Parathyroid adenoma (tissue), 2 donors: ENCODE measurements around the gene NFILZ.
"Not testable (repeated sequence)": the region's sequence is repeated elsewhere in the genome, so short reads cannot be mapped to it uniquely, and the experiment has no call there.

Source experiments
- H2AFZ ChIP-seq: fragments of 300-600 bp; sonication (generic); one replicate; pipeline ENCODE4 v1.7.0; 2017; ENCODE audit warnings: antibody characterized with exemption, mild to moderate bottlenecking
- H3K27ac ChIP-seq: fragments of 300-600 bp; sonication (generic); one replicate; pipeline ENCODE4 v1.7.0; 2017
- H3K27me3 ChIP-seq: fragments of 300-600 bp; sonication (generic); one replicate; pipeline ENCODE4 v1.7.0; 2017; ENCODE audit warnings: low read length; ENCODE audit not compliant: control insufficient read depth, insufficient read depth
- H3K36me3 ChIP-seq: fragments of 300-600 bp; sonication (generic); one replicate; pipeline ENCODE4 v1.7.0; 2017; ENCODE audit warnings: low read length; ENCODE audit not compliant: control insufficient read depth, insufficient read depth
- H3K4me1 ChIP-seq: fragments of 300-600 bp; sonication (generic); one replicate; pipeline ENCODE4 v1.7.0; 2017; ENCODE audit warnings: control low read depth
- H3K4me2 ChIP-seq: fragments of 300-600 bp; sonication (generic); one replicate; pipeline ENCODE4 v1.7.0; 2017; ENCODE audit warnings: low read length
- H3K4me3 ChIP-seq: fragments of 300-600 bp; sonication (generic); one replicate; pipeline ENCODE4 v1.7.0; 2017; ENCODE audit warnings: low read depth, low read length
- H3K79me2 ChIP-seq: fragments of 300-600 bp; sonication (generic); one replicate; pipeline ENCODE4 v1.7.0; 2017; ENCODE audit warnings: control low read depth
- H3K9ac ChIP-seq: fragments of 300-600 bp; sonication (generic); one replicate; pipeline ENCODE4 v1.7.0; 2017; ENCODE audit warnings: mild to moderate bottlenecking
- H3K9me3 ChIP-seq: fragments of 300-600 bp; sonication (generic); one replicate; pipeline ENCODE4 v1.7.0; 2017; ENCODE audit warnings: low read length; ENCODE audit not compliant: control insufficient read depth
- TF ChIP-seq, protein P1 (sequence below): fragments of 300-600 bp; sonication (generic); IDR thresholded peaks from one replicate; pipeline ENCODE4 v1.7.0; 2017; ENCODE audit warnings: antibody characterized with exemption, mild to moderate bottlenecking
- donor health status: primary hyperparathyroidism.

The NFILZ gene

DNA sequence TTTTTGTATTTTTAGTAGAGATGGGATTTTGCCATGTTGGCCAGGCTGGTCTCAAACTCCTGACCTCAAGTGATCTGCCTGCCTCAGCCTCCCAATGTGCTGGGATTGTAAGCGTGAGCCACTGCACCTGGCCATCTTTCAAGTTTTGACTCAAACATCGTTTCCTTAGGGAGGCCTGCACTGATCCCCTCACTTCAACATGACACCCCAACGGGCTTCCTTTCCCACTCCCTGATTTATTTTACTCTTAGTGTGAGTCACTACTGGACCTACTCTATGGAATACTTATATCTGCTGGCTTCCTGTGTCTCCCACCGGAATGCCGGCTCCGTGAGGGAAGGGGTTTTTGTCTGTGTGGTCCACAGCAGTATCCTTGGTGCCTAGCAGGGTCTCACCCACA is 15.4 kb upstream of the NFILZ start:
- Histone ChIP-seq H3K79me2 (no peaks in the 10 kb centered on the region), H3K4me3 (no peak overlapping the region), H3K9ac (no peak overlapping the region), H3K36me3 (no peaks in the 10 kb centered on the region), H3K27me3 (no peaks in the 10 kb centered on the region), H3K27ac (no peak overlapping the region), H2AFZ (no peak overlapping the region), H3K9me3 (no peaks in the 10 kb centered on the region), H3K4me1 (no peaks in the 10 kb centered on the region), H3K4me2 (no peak overlapping the region)
- TF ChIP-seq, protein P1, sequence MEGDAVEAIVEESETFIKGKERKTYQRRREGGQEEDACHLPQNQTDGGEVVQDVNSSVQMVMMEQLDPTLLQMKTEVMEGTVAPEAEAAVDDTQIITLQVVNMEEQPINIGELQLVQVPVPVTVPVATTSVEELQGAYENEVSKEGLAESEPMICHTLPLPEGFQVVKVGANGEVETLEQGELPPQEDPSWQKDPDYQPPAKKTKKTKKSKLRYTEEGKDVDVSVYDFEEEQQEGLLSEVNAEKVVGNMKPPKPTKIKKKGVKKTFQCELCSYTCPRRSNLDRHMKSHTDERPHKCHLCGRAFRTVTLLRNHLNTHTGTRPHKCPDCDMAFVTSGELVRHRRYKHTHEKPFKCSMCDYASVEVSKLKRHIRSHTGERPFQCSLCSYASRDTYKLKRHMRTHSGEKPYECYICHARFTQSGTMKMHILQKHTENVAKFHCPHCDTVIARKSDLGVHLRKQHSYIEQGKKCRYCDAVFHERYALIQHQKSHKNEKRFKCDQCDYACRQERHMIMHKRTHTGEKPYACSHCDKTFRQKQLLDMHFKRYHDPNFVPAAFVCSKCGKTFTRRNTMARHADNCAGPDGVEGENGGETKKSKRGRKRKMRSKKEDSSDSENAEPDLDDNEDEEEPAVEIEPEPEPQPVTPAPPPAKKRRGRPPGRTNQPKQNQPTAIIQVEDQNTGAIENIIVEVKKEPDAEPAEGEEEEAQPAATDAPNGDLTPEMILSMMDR: no peak

DNA sequence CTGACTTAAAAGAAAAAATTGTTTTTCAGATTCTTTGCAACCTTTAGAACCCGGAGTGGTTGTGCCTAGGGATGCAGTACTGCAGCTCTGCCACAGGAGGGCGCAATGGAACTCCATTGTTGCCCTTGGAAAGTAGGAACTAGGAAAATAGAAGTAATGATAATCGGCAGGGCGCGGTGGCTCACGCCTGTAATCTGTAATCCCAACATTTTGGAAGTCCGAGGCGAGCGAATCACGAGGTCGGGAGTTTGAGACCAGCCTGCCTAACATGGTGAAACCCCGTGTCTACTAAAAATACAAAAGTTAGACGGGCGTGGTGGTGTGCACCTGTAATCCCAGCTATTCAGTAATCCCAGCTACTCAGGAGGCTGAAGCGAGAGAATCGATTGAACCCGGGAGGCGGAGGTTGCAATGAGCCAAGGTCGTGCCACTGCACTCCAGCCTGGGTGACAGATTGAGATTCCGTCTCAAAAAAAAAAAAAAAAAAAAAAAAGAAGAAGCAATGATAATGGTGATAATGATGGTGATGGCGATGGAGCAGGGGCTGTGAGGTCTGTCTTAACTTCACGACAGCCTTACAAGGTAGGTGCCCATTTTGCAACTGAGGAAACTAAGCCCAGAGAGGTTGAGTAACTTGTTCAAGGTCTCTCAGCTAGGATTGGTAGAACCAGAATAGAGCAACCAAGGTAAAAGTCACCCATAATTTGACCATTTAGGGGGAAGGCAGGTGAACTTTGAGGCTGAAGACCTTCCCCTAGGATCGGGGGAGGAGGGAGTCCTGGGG is 14.4 kb upstream of the NFILZ start:
- H3K9me3 ChIP-seq: no peaks in the 10 kb centered on the region
- no peaks in the 10 kb centered on the region for H3K4me1 ChIP-seq
- H3K4me3 ChIP-seq: no peak overlapping the region
- no peak overlapping the region for H2AFZ ChIP-seq
- TF ChIP-seq, protein P1: peak; percentile 72
- no peak overlapping the region for H3K9ac ChIP-seq
- no peak overlapping the region for H3K4me2 ChIP-seq
- no peak overlapping the region for H3K27ac ChIP-seq
- no peaks in the 10 kb centered on the region for H3K79me2 ChIP-seq
- H3K27me3 ChIP-seq: no peaks in the 10 kb centered on the region
- H3K36me3 ChIP-seq: no peaks in the 10 kb centered on the region

DNA sequence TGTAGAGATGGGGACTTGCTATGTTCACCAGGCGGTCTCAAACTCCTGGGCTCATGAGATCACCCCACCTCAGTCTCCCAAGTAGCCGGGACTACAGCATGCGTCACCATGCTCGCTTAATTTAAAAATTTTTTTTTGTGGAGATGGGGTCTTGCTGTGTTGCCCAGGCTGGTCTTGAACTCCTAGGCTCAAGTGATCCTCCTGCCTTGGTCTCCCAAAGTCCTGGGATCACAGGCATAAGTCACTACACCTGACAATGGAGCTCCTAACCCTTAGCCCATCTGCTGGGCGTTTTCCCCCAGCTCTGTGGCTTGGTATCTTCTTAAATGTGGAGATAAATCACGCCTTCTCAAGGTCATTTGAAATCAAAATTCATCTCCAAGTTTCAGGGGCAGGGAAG is 13.6 kb upstream of the NFILZ start:
- no peak overlapping the region for H3K4me2 ChIP-seq
- H2AFZ ChIP-seq: no peak overlapping the region
- H3K79me2 ChIP-seq: no peaks in the 10 kb centered on the region
- H3K4me3 ChIP-seq: no peak overlapping the region
- no peak overlapping the region for H3K27ac ChIP-seq
- TF ChIP-seq, protein P1: no peak
- H3K27me3 ChIP-seq: no peaks in the 10 kb centered on the region
- H3K36me3 ChIP-seq: no peaks in the 10 kb centered on the region
- no peaks in the 10 kb centered on the region for H3K4me1 ChIP-seq
- H3K9me3 ChIP-seq: no peaks in the 10 kb centered on the region
- H3K9ac ChIP-seq: no peak overlapping the region

DNA sequence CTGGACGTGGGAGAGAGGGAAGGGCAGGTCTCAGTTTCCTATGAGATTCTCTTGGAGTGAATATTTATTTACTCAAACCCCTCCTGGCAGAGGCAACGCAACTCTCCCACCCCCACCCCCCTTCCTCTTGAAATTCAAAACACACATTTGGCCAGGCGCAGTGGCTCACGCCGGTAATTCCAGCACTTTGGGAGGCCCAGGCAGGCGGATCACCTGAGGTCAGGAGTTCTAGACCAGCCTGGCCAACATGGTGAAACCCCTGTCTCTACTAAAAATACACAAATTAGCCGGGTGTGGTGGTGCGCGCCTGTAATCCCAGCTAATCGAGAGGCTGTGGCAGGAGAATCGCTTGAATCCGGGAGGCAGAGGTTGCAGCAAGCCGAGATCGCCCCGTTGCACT is 13.1 kb upstream of the NFILZ start:
- not testable (repeated sequence) for H3K27ac ChIP-seq, H3K4me1 ChIP-seq, H3K9me3 ChIP-seq, H3K4me3 ChIP-seq, H3K9ac ChIP-seq, H3K27me3 ChIP-seq, H3K79me2 ChIP-seq, H3K36me3 ChIP-seq, H3K4me2 ChIP-seq, H2AFZ ChIP-seq

DNA sequence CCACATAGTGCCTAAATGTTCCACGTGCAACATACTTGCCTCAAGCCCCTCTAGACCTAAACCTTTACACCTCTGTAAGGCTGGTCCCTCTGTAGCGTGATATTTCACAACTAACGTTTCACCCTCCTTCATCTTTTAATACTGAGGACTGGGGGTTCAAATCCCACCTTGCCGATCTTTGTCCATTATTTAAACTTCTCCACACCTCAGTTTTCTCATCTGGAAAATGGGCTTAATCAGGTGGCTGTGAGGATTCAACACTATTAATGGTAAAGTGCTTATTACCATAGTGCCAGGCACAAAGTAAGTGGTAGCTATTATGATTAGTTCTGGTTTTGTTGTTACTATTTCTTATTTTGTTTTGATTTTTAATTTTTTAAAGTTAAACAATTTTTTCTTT is 12.4 kb upstream of the NFILZ start:
- Histone ChIP-seq H3K79me2 (no peaks in the 10 kb centered on the region), H3K4me2 (no peak overlapping the region), H3K9ac (no peak overlapping the region), H2AFZ (no peak overlapping the region), H3K4me1 (no peaks in the 10 kb centered on the region), H3K27ac (no peak overlapping the region), H3K36me3 (no peaks in the 10 kb centered on the region), H3K4me3 (no peak overlapping the region), H3K27me3 (no peaks in the 10 kb centered on the region), H3K9me3 (no peaks in the 10 kb centered on the region)
- TF ChIP-seq, protein P1: no peak
